Stimulated activated CD4-positive, alpha-beta T cell treated with anti-CD3 and anti-CD28 coated beads, Interleukin-2, amount 100 ng/mL, for 48 hours (primary cell): ENCODE data around the gene LIN7B.
"Not testable (repeated sequence)": the region's sequence is repeated elsewhere in the genome, so short reads cannot be mapped to it uniquely, and the experiment has no call there.

Experiments used
- DNase-seq, 2 donors: peaks; one replicate each; pipeline ENCODE4 v3.0.0-alpha.2; 2020

LIN7B gene

DNA sequence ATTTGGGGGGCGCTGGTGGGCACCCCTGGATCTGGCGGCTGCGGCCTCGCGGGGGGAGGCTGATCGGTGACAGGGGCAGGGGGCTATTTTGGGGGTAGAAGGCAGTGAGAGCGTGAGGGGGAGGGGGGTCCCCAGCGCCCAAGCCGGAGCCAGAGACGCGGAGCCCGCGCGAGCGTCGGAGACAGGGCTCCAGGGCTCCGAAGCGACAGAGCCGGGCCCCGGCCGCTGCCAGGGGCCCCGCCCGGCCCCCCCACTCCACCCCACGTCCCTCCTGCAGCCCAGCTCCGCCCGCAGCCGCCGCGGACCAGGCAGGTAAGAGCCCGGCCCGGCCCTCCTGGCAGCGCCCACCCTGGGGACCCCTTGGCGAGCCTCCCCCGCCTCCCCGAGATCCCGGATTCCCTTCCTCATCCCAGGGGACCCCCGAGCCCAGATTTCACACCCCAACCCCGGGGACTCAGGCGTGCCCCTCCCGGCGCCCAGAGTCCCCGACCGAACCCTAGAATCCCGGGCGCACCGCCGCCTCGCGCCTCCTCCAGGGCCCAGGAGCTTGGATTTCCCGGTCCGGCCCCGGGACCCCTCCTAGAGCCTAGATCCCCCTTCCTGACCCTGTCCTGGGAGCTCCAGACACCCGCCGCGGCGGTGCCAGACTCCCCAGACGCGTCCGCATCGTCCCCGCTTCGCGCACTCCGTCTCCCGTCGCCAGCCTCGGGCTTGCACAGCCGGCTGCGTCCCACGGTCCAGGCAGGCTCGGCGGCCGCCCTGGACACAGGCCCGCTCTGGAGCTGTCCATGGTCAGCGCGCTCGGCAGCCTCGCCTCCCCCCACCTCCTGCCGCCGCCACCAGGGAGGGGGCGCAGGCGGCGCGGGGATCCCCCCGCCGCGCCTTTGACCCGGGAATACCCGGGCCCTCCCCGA lies 5.5 kb downstream of the LIN7B start, which contains the start of gene PPFIA3:
Gene PPFIA3 (plus strand): TSS at position 134 of the 914 bp plus-strand sequence. CDS start 8,330 bp downstream, outside the sequence.
- no peak for DNase-seq

DNA sequence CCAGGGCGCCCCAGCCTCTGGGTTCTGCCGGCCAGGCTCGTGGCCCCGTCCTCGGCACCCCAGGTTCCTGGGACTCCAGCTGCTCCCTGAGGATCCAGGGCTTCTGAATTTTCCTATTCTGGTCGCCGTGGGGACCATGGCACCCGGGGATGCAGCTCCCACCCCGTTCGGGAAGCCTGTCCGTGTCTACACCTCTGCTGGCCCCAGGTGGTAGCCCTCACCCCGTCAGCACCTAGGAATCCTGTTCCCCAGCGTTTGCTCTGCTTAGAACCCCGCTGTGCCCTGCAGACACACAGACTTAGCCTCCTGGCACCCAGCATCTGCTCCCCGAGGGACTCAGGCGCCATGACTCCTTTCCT lies 6.1 kb downstream of the LIN7B start:
- DNase-seq = no peak

DNA sequence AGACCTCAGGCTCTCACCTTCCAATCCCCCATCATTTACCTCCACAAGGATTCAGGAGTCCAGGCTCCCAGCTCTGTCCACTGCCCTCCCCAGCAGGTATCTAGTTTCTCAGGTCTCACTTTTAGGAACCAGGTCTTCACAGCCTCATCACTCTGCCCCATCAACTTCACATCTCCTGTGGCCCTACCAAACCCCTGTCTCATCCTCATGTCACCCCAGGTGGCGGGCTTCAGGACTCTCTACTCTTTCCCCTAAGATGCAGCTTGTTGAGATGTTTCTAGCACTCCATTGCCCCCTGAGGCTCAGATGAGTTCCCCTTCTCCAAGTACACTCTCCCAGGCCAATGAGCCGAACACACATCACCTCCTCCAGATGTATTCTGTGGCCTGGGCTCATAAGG lies 6.7 kb downstream of the LIN7B start:
- no peak for DNase-seq

DNA sequence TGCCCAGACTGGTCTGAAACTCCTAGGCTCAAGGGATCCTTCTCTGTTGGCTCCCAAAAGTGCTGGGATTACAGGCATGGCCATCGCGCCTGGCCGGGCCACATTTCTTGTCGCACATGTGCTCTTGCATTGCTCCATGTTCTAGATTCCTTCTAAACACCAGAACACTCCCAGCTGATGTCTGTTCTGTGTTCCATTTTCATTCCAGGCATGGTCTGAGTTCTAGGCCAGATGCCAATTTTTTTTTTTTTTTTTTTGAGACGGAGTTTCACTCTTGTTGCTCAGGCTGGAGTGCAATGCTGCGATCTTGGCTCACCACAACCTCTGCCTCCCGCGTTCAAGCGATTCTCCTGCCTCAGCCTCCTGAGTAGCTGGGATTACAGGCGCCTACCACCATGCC lies 7.7 kb downstream of the LIN7B start:
- DNase-seq = not testable (repeated sequence)

DNA sequence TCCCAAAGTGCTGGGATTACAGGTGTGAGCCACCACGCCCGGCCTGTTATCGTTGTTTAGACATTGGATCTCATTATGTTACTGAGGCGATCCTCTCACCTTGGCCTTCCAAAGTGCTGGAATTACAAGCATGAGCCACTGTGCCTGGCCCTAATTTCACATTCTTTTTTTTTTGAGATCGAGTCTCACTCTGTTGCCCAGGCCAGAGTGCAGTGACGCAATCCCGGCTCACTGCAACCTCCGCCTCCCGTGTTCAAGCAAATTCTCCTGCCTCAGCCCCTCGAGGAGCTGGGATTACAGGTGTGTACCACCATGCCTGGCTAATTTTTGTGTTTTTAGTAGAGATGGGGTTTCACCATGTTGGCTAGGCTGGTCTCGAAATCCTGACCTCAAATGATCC lies 9.1 kb downstream of the LIN7B start:
- not testable (repeated sequence) for DNase-seq

DNA sequence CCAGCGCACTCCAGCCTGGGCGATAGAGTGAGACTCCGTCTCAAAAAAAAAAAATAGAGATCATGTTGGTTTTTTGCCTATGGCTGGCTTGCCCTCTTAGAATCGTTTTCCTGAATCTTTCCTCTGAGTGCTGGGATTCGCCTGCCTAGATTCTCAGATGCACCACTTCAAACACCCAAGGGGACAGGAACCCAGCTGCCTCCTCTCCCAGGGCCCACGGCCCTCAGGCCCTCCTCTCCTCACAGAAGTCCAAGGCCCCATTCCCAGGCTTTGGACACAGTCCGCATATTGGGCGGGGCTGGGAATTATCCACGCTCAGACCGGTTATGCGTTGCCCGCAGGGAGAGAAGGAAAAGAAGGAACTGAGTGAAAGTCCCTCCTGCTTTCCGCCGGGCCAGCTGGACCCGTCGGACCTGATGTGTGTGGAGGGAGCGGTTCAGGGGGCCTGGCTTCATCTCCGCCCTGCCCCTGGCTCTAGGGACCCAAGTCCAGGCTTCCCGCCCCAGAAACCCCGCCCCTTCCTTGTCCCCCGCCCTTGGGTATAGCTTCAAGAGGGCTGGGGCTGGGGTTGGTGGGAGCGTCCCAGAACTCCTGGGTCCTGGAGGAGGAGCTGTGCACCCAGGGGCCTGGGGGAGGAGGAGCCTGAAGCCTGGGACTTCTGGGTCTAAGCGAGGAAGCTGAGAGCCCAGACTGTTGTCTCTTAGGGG lies 11.0 kb downstream of the LIN7B start:
- no peak for DNase-seq

DNA sequence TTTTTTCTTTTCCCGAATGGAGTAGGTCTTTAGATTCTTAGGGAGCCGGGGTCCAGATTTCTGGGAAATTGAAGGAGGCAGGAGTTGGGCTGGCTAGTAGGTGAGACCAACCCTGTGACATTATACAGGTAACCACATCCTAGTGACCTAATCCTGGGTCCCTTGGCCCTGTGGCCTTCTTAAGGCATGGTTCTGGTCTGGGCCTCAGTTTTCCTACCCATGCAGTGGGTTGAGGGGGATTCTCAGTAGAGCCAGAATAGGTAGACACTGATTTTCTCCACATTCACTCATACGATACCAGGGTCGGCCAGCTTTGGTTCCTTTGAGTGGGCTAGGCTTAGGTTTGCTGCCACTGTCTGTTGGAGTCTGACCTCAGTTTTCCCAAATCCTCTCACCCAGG lies 12.4 kb downstream of the LIN7B start:
- no peak for DNase-seq

DNA sequence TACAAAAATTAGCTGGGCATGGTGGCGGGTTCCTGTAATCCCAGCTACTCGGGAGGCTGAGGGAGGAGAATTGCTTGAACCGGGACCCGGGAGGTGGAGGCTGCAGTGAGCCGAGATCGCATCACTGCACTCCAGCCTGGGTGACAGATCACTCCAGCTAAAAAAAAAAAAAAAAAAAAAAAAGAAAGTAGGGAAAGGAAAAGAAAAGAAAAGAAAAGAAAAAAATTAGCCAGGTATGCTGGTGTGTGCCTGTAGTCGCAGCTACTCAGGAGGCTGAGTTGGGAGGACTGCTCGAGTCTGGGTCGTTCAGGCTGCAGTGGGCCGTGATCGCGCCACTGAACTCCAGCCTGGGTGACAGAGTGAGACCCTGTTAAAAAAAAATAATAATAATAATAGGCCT lies 13.1 kb downstream of the LIN7B start:
- not testable (repeated sequence) for DNase-seq

DNA sequence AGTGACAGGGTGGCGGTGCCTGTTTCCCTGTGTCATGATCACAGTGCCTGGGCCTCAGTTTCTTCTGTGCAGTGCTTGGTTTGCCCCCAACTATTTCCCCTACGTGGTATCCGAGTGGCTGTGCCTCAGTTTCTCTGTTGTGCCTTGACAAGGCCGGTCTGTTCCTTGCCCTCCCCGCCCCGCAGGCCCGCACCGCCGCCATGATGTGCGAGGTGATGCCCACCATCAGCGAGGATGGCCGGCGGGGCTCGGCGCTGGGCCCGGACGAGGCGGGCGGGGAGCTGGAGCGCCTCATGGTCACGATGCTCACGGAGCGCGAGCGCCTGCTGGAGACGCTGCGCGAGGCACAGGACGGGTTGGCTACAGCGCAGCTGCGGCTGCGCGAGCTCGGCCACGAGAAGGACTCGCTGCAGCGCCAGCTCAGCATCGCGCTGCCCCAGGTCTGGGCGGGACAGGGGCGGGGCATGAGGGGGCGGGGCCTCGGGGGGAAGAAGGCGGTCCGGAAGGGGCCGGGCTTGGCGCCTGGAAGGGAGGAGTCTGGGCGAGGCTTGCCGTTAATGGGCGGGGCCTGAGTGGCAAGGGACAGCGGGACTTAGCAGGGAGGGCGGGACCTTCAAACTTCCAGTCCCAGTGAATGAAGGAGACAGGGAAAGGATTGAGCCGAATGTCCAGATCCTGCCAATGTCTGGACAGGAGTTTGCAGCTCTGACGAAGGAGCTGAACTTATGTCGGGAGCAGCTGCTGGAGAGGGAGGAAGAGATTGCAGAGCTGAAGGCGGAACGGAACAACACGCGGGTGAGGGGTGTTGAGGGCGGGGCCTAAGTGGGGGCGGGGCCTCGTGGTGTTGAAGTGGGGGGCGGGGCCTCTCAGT lies 13.7 kb downstream of the LIN7B start:
- peak; percentile 94 for DNase-seq

DNA sequence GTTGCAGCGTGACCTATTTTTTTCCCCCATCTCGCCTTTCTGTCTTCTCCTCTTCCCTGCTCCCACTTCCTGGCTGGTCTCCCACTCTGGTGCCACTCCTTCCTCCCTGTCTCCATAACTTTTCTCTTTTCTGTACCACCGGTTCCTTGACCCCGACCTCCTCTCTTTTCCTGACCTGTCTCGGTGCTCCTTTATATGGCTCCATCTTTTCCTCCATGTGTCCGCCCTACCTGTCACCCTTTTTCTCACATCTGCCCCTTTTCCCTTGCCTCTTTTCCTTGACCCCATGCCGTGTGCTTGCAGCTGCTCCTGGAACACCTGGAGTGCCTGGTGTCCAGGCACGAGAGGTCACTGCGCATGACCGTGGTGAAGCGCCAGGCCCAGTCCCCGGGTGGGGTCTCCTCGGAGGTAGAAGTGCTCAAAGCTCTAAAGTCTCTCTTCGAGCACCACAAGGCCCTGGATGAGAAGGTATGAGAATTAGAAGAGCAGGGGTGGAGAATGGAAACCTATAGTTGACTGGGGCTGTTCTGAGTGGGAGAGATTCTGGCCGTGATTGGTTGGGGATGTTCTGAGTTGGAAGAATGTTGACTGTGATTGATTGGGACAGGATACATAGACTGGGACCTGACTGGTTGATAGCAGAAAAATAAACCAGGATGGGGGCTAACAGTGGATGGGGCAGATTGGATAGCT lies 14.5 kb downstream of the LIN7B start:
- no peak for DNase-seq

DNA sequence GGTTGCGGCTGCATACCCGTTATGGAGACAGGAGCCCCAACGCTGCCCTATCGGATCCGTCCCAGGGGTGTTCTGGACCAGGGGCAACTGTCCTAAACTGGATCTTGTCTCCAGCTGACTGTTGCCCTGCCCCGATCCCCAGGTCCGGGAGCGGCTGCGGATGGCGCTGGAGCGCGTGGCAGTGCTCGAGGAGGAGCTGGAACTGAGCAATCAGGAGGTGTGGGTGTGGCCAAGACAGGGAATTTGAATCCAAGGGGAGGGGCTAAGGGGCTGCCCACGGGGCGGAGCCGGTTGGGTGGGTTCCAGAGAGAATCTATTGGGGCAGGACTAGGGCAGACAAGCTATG lies 15.0 kb downstream of the LIN7B start:
- DNase-seq = no peak

DNA sequence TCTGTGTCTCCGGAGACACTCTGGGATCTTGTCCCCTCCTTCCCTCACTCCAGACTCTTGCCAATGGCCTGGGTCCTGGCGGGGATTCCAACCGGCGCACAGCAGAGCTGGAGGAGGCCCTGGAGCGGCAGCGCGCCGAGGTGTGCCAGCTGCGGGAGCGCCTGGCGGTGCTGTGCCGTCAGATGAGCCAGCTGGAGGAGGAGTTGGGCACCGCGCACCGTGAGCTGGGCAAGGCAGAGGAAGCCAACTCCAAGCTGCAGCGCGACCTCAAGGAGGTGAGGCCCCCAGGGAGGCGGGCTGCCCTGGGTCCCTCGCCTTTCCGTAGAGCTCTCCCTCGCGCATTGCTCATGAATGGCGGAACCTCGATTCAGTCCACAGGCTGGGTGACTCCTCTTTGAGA lies 16.2 kb downstream of the LIN7B start:
- no peak for DNase-seq

DNA sequence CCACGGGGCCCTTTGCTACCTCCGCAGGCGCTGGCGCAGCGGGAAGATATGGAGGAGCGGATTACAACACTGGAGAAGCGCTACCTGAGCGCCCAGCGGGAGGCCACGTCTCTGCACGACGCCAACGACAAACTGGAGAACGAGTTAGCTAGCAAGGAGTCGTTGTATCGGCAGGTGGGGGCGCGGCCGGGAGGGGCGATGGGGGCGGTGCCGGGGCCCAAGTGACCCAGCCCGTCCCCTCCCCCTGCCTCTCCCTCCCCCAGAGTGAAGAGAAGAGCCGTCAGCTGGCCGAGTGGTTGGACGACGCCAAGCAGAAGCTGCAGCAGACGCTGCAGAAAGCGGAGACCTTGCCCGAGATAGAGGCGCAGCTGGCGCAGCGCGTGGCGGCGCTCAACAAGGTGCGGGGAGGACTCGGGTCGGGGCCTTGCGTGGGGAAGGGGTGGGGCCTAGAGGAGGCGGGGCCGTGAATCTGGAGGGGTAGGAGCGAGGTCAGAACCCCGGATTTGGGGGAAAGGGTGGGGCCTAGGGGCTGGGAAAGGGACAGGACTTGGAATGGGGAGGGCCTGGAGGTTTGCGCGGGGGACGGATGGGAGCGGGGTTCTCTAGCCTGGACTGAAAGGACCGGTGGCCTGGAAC lies 18.9 kb downstream of the LIN7B start:
- DNase-seq = no peak

DNA sequence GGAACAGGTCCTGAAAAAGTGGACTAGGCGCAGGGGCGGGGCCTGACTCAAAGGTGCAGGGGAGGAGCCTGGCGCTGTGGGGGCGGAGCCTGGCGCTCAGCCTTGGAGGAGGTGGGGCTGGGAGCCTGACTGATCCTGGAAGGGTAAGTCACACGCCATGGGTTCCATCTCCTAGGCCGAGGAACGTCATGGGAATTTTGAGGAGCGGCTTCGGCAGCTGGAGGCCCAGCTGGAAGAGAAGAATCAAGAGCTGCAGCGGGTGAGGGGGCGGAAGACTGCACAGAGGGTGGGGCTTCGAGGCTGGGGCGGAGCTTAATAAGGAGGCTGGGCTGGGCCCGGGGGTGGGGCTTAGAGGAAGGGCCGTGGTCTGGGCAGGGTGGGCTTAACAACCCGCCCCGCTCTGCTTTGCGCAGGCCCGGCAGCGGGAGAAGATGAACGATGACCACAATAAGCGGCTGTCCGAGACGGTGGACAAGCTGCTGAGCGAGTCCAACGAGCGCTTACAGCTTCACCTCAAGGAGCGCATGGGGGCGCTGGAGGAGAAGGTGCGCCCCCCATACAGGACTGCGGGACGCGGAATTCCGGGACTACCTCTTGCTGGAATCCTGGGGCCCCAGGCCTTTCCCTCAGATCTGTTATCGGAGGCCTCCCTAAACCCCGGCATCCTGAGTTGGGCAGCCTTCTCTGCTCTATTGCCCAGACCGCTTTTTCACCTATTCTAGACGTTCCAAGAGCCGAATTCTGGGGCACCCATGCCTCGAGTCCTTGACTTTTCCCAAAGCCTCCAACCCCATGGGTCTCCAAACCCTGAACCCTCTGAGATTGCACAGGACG lies 19.7 kb downstream of the LIN7B start:
- DNase-seq = peak; percentile 48 to 62

DNA sequence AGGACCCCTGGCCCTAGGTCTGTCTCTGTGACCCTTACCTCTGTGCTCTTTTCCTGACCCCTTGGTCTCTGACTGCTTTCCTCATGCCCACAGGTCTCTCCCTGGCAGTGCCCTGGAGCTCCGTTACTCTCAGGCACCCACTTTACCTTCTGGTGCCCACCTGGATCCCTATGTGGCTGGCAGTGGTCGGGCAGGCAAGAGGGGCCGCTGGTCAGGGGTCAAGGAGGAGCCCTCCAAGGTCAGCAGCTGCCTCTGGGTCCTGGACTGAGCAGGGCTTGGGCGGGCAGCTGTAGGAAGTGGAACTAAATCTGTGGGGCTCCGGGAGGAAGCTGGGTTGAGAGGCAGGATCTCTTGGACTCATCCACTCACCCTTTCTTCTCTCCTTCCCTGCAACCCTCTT lies 21.5 kb downstream of the LIN7B start:
- DNase-seq = no peak

DNA sequence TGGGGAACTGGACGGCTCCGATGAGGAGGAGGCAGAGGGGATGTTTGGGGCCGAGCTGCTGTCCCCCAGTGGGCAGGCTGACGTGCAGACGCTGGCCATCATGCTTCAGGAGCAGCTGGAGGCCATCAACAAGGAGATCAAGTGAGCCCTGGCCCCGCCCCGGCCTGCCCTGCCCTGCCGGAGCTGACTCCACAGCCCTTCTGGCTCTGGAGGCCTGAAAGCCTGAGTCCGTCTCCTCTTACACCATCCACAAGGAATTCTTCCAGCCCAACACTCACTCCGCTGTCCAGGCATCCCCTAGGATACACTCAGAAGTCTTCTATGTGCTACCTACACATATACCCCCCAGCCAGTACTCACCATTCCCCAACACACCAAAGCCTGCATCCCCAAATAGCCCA lies 22.6 kb downstream of the LIN7B start:
- no peak for DNase-seq

DNA sequence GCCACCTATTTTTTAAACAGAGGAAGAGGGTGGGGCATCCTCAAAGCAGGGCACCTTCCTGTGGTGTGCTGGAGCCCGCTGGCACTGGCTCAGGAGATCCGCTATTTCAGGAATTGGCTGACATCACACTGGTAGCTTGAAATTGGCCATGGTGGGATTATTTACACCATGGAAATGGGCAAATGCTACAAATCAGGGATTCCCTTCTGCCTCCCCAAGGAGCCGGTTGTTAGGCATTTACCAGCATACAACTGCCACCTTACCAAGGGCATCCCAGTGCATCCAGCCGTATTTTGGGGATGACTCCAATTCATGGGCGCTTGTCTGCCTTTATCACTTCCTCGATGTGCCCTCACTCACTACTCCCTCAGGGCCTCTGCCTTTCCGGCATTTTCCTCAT lies 26.8 kb downstream of the LIN7B start:
- no peak for DNase-seq

DNA sequence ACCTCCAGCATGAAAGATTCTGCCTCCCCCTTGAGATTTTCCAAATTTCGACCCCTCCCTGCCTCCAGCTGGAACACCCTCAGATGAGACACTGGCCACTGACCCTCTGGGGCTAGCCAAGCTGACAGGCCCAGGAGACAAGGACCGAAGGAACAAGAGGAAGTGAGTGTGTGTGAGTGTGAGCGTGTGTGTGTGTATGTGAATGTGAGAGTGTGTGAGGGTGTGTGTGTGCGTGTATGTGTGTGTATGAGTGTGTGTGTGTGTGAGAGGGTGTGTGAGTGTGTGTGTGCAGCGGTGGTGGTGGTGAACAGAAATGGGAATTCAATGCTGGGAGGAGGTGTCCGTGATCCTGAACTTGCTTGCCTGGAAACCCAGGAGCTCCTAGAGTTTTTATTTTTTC lies 27.2 kb downstream of the LIN7B start:
- no peak for DNase-seq

DNA sequence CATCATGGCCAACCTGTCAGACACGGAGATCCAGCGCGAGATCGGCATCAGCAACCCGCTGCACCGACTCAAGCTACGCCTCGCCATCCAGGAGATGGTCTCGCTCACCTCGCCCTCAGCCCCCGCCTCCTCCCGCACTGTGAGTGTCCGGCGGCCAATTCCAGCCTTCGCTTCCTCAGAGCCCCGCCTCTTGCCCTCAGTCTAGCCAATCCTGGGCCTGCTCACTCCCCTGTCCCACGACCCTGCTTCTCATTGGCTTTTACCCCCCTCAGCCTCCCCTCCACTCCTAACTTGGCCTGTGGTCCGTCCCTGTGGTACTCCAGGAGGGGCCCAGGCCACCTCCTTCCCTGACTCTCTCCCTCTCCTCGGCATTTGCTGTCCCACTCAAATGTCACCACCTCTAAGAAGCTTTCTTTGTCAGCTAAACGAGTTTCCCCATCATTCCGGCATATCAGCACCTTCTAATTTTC lies 28.7 kb downstream of the LIN7B start:
- peak; percentile 61 to 65 for DNase-seq

DNA sequence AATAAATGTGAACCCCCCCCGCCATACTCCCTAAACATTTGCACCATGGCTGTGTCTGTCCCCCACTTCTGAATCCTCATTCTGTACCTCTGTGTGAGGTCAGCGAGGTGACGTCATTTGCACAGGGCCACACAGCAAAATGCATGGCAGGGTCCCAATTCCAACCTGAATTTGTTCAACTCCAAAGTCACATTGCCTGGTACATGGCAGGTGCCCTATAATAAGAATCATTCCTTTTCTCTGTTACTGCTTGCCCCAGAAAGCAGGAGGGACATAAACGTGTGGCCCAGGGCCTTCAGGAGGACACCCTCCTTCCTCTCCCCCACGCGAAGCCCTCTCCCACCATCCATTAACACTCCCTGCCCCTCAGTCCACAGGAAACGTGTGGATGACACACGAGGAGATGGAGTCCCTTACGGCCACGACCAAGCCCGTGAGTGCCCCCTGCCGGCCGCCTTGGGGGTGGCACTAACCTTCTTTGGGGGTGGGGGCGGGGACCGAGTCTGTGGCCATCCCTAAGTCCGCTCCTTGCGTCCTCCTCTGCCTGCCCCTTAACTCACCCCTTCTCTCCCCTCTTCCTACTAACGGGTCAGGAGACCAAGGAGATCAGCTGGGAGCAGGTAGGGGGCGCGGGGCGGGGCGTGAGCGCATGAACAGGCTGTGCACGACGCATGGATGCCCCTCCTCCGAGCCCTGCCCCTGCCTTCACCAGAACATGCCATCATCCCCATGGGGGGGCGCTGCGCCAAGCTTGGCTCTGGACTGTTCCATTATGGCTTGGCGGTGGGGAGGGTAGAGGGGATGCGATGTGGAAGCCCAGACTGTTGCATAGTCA lies 31.6 kb downstream of the LIN7B start:
- DNase-seq = peak; percentile 85 to 88
